SKM-1 treated with dmso at 0.1 percent for 144 hours (cell line): Measurements from ENCODE around the gene SMG7.
A peak's percentile ranks its signal among the peaks of the same experiment; 100 is the strongest.

Experiments
- DNase-seq: peaks from one replicate; lab custom pipeline; 2025; ENCODE audit not compliant: unreplicated experiment; lab: John Stamatoyannopoulos, UW

The SMG7 gene

GRCh38 chr1:183466781-183467180 is 5.5 kb upstream of the SMG7 start:
- no peak for DNase-seq

- DNase-seq = no peak
Measured at GRCh38 chr1:183467687-183468086, 4.6 kb upstream of the SMG7 start.

- DNase-seq = peak; percentile 90
Measured at GRCh38 chr1:183470147-183470960, 1.9 kb upstream of the SMG7 start.

GRCh38 chr1:183470961-183471742 is 1.1 kb upstream of the SMG7 start:
- DNase-seq = peak; percentile 60

GRCh38 chr1:183471743-183472487 is 384 bp upstream of the SMG7 start:
- DNase-seq = peak; percentile 99

GRCh38 chr1:183473217-183473536 is 878 bp downstream of the SMG7 start:
- no peak for DNase-seq

GRCh38 chr1:183476081-183476480 is 3.8 kb downstream of the SMG7 start:
- no peak for DNase-seq

GRCh38 chr1:183477986-183478781 is 5.9 kb downstream of the SMG7 start:
- no peak for DNase-seq

- no peak for DNase-seq
Measured at GRCh38 chr1:183480971-183481441, 8.7 kb downstream of the SMG7 start.

GRCh38 chr1:183483224-183483623 is 10.9 kb downstream of the SMG7 start:
- no peak for DNase-seq

GRCh38 chr1:183484254-183484653 is 12.0 kb downstream of the SMG7 start:
- no peak for DNase-seq

GRCh38 chr1:183484851-183485250 is 12.6 kb downstream of the SMG7 start:
- DNase-seq = no peak

- DNase-seq = no peak
Measured at GRCh38 chr1:183487674-183488442, 15.6 kb downstream of the SMG7 start.

GRCh38 chr1:183490932-183491331 is 18.6 kb downstream of the SMG7 start:
- DNase-seq = no peak

GRCh38 chr1:183493540-183494245 is 21.4 kb downstream of the SMG7 start:
- no peak for DNase-seq

- DNase-seq = no peak
Measured at GRCh38 chr1:183495420-183495819, 23.1 kb downstream of the SMG7 start.

- DNase-seq = no peak
Measured at GRCh38 chr1:183497218-183497617, 24.9 kb downstream of the SMG7 start.

- DNase-seq = no peak
Measured at GRCh38 chr1:183498342-183498991, 26.2 kb downstream of the SMG7 start.
